Measurements from ENCODE around the gene ABO. TPM values are rescaled to one million over a fixed set of nuclear protein-coding genes. Genes with fewer than 3 reads are reported as not detected.
A peak's percentile ranks its signal among the peaks of the same experiment; 100 is the strongest.

ABO gene
- total RNA-seq (2021; ENCODE audit: unreplicated experiment) (1.2 TPM), Bru-seq, nascent RNA (percentile 48 among the genes with signal in this experiment), BruChase-seq, experiment 1, labeled RNA remaining after a 6-hour chase (percentile 59 among the genes with signal in this experiment), BruChase-seq, experiment 2, labeled RNA remaining after a 2-hour chase (percentile 60 among the genes with signal in this experiment)
- 2.1 and 3.1 TPM in 2 replicates for polyA plus RNA-seq (2012)
- long read RNA-seq, partial matches to known transcripts = 0 of 1 reads
- long read RNA-seq, other reads (novel, unspliced or antisense) = 1 of 1 reads

DNA sequence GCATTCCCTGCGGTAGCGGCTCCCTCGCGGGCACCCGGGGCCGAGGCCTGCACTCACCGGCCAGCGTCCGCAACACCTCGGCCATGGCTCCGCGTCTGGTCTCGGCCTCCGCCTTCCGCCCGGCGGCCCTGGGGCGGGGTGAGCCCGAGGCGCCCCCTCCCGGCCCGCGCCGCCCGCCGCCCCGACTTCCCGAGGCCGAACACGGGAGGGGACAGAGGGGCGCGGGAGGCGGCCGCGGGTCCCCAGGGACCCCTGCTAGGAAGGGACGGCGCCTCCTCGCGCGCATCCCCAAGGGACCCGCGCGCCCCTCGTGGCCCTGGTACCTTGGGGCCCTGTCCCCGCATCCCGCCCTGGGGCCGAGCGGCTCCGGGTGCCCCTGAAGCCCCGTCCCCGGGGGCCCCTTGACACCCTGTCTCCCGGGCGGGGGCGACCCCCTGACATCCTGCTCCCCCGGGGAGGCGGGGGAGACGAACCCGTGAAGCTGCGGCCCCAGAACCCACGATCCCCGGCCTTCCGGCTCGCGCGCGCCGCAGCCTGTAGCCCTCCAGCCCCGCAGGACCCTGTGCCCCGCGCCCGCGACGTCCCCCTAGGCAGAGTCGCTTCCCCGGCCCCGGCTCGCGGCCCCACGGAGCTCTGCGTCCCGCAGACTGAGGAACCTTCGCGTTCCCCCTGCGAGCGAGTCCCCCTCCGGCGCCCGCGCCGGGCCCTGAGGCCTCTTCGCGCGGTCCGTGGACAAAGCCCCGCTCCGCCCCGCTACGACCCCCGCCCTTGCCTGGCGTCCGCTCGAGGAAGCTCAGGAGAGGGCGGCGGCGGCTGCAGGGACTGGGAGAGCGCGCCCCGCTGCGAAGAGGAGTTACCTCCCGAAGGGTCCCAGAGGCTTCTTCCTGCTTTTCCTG lies at the start of gene ABO:
Gene ABO (minus strand): TSS at position 97 of the 896 bp plus-strand sequence.
- H3K36me3 ChIP-seq (ENCODE audit: control insufficient read depth in 1 of 2, insufficient read depth in 2 of 2, low read length in 2 of 2) = no peaks in the 10 kb centered on the region
- CTCF ChIA-PET = no interaction called here
- H4K20me1 ChIP-seq (ENCODE audit: insufficient read depth) = no peaks in the 10 kb centered on the region
- TF ChIP-seq CEBPB (IDR thresholded peaks at IDR 0.05; ENCODE audit: low read depth) (no peak), SIN3A (IDR thresholded peaks at IDR 0.05; ENCODE audit: low read depth) (no peak), RAD21 (IDR thresholded peaks at IDR 0.05; ENCODE audit: low read depth) (no peak), YY1 (IDR thresholded peaks at IDR 0.05; ENCODE audit: extremely low read depth, insufficient replicate concordance, low read depth, low read length) (no peak), EZH2 (IDR thresholded peaks at IDR 0.05) (no peak), SRF (IDR thresholded peaks at IDR 0.05; ENCODE audit: low read depth) (no peak), ELF1 (IDR thresholded peaks at IDR 0.05; ENCODE audit: borderline replicate concordance, low read depth) (no peak), SP1 (IDR thresholded peaks at IDR 0.05; ENCODE audit: low read depth) (no peak)
- TF ChIP-seq, protein P1, sequence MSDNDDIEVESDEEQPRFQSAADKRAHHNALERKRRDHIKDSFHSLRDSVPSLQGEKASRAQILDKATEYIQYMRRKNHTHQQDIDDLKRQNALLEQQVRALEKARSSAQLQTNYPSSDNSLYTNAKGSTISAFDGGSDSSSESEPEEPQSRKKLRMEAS (IDR thresholded peaks at IDR 0.05) = no peak
- TF ChIP-seq, protein P2, sequence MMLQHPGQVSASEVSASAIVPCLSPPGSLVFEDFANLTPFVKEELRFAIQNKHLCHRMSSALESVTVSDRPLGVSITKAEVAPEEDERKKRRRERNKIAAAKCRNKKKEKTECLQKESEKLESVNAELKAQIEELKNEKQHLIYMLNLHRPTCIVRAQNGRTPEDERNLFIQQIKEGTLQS (IDR thresholded peaks at IDR 0.05) = no peak
- TF ChIP-seq, protein P3, sequence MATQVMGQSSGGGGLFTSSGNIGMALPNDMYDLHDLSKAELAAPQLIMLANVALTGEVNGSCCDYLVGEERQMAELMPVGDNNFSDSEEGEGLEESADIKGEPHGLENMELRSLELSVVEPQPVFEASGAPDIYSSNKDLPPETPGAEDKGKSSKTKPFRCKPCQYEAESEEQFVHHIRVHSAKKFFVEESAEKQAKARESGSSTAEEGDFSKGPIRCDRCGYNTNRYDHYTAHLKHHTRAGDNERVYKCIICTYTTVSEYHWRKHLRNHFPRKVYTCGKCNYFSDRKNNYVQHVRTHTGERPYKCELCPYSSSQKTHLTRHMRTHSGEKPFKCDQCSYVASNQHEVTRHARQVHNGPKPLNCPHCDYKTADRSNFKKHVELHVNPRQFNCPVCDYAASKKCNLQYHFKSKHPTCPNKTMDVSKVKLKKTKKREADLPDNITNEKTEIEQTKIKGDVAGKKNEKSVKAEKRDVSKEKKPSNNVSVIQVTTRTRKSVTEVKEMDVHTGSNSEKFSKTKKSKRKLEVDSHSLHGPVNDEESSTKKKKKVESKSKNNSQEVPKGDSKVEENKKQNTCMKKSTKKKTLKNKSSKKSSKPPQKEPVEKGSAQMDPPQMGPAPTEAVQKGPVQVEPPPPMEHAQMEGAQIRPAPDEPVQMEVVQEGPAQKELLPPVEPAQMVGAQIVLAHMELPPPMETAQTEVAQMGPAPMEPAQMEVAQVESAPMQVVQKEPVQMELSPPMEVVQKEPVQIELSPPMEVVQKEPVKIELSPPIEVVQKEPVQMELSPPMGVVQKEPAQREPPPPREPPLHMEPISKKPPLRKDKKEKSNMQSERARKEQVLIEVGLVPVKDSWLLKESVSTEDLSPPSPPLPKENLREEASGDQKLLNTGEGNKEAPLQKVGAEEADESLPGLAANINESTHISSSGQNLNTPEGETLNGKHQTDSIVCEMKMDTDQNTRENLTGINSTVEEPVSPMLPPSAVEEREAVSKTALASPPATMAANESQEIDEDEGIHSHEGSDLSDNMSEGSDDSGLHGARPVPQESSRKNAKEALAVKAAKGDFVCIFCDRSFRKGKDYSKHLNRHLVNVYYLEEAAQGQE (IDR thresholded peaks at IDR 0.05; ENCODE audit: low read depth) = no peak
- TF ChIP-seq, protein P4, sequence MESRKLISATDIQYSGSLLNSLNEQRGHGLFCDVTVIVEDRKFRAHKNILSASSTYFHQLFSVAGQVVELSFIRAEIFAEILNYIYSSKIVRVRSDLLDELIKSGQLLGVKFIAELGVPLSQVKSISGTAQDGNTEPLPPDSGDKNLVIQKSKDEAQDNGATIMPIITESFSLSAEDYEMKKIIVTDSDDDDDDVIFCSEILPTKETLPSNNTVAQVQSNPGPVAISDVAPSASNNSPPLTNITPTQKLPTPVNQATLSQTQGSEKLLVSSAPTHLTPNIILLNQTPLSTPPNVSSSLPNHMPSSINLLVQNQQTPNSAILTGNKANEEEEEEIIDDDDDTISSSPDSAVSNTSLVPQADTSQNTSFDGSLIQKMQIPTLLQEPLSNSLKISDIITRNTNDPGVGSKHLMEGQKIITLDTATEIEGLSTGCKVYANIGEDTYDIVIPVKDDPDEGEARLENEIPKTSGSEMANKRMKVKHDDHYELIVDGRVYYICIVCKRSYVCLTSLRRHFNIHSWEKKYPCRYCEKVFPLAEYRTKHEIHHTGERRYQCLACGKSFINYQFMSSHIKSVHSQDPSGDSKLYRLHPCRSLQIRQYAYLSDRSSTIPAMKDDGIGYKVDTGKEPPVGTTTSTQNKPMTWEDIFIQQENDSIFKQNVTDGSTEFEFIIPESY (IDR thresholded peaks at IDR 0.05; ENCODE audit: extremely low read depth, insufficient replicate concordance, low read length) = no peak
- TF ChIP-seq, protein P5, sequence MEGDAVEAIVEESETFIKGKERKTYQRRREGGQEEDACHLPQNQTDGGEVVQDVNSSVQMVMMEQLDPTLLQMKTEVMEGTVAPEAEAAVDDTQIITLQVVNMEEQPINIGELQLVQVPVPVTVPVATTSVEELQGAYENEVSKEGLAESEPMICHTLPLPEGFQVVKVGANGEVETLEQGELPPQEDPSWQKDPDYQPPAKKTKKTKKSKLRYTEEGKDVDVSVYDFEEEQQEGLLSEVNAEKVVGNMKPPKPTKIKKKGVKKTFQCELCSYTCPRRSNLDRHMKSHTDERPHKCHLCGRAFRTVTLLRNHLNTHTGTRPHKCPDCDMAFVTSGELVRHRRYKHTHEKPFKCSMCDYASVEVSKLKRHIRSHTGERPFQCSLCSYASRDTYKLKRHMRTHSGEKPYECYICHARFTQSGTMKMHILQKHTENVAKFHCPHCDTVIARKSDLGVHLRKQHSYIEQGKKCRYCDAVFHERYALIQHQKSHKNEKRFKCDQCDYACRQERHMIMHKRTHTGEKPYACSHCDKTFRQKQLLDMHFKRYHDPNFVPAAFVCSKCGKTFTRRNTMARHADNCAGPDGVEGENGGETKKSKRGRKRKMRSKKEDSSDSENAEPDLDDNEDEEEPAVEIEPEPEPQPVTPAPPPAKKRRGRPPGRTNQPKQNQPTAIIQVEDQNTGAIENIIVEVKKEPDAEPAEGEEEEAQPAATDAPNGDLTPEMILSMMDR (IDR thresholded peaks at IDR 0.05 in 2 of 3, conservative IDR thresholded peaks at IDR 0.05 in 1 of 3; ENCODE audit: borderline replicate concordance in 1 of 3, insufficient read depth in 1 of 3, low read depth in 2 of 3, low read length in 2 of 3) = no peak
- RAD21 ChIA-PET (ENCODE audit: low non-redundant PET in 1 of 2, low total read pairs in 2 of 2, uncharacterized antibody in 2 of 2, unreplicated experiment in 2 of 2) = no interaction called here
- POLR2A ChIA-PET = no interaction called here
- peak within 1 kb of the TSS; percentile 24; the same call in 1 of the 2 replicates for H3K27ac ChIP-seq (ENCODE audit: low read depth, low read length)
- H3K79me2 ChIP-seq (ENCODE audit: insufficient read depth, low read length) = no peaks in the 10 kb centered on the region
- peak within 1 kb of the TSS; percentile 58 for H3K4me2 ChIP-seq (ENCODE audit: low read length)
- no peaks in the 10 kb centered on the region for H3K27me3 ChIP-seq (ENCODE audit: insufficient read depth, low read length)
- H3K9me2 ChIP-seq (ENCODE audit: insufficient read depth) = no peaks in the 10 kb centered on the region
- intact Hi-C loops (cut with micrococcal nuclease) = no loop called here
- H3K9me3 ChIP-seq (ENCODE audit: control insufficient read depth in 1 of 2, insufficient read depth in 1 of 2, low read depth in 1 of 2, low read length in 2 of 2) = no peaks in the 10 kb centered on the region
- ATAC-seq = peak; percentile 74
- no peak within 1 kb of the TSS for H2AFZ ChIP-seq (ENCODE audit: low read depth, low read length, poor library complexity, severe bottlenecking)
- BruUV-seq (replicated peaks) = no TSS peak
- no peaks in the 10 kb centered on the region for H3K4me1 ChIP-seq (ENCODE audit: control insufficient read depth in 1 of 2, insufficient read depth in 2 of 2, low read length in 2 of 2)
- no peak for DNase-seq (ENCODE audit: low read depth, low spot score)
- peak within 1 kb of the TSS; percentile 32 to 44 for H3K4me3 ChIP-seq (replicated peaks in 1 of 2; ENCODE audit: low read depth in 1 of 2, low read length in 2 of 2)
- peak within 1 kb of the TSS; percentile 45 for H3K9ac ChIP-seq (ENCODE audit: low read length)

Data from HCT116 (cell line).